WTC11 (cell line): ENCODE data around the gene SLC23A1.

Experiments
- FOXJ3 ChIP-seq: sonication (generic); formaldehyde crosslinking; IDR thresholded peaks from 2 replicates; pipeline ENCODE4 v1.9.0; 2021; ENCODE audit warnings: missing genetic modification reagents, mild to moderate bottlenecking, borderline replicate concordance
- ZBTB21 ChIP-seq: sonication (generic); formaldehyde crosslinking; IDR thresholded peaks from 2 replicates; pipeline ENCODE4 v1.8.1; 2023; ENCODE audit warnings: mild to moderate bottlenecking, missing genetic modification reagents, borderline replicate concordance
- TF ChIP-seq, protein P1 (sequence below): sonication (generic); formaldehyde crosslinking; IDR thresholded peaks from 2 replicates; pipeline ENCODE4 v1.8.1; 2023; ENCODE audit warnings: mild to moderate bottlenecking, missing genetic modification reagents, borderline replicate concordance
- TF ChIP-seq, protein P2 (sequence below): sonication (generic); formaldehyde crosslinking; IDR thresholded peaks from 2 replicates; pipeline ENCODE4 v1.8.0; 2022; ENCODE audit warnings: mild to moderate bottlenecking, missing genetic modification reagents
- TF ChIP-seq, protein P3 (sequence below): sonication (generic); formaldehyde crosslinking; conservative IDR thresholded peaks from 2 replicates; pipeline ENCODE4 v1.8.1; 2023; ENCODE audit warnings: mild to moderate bottlenecking, low read depth, missing genetic modification reagents, moderate library complexity

DNA sequence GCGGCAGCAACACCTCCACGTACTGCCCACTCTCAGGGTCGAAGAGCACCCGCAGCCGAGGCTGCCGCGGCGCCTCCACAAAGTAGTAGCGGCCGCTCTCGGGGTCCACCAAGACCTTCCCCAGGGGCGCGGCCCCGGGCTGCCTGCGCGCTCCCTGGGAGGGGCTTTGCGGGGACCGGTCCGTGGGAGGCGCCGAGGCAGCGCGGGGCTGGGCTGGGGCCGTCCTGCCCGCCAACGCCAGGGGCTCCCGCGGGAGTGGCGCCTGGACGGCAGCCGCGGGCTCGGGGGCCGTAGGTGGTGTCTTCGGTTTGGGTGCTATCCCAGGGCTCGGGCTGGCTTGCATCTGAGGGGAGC, 9.2 kb upstream of the SLC23A1 start:
- TF ChIP-seq FOXJ3 (CRISPR knock-in tag) (no peak), ZBTB21 (CRISPR knock-in tag) (no peak)
- TF ChIP-seq, protein P1, sequence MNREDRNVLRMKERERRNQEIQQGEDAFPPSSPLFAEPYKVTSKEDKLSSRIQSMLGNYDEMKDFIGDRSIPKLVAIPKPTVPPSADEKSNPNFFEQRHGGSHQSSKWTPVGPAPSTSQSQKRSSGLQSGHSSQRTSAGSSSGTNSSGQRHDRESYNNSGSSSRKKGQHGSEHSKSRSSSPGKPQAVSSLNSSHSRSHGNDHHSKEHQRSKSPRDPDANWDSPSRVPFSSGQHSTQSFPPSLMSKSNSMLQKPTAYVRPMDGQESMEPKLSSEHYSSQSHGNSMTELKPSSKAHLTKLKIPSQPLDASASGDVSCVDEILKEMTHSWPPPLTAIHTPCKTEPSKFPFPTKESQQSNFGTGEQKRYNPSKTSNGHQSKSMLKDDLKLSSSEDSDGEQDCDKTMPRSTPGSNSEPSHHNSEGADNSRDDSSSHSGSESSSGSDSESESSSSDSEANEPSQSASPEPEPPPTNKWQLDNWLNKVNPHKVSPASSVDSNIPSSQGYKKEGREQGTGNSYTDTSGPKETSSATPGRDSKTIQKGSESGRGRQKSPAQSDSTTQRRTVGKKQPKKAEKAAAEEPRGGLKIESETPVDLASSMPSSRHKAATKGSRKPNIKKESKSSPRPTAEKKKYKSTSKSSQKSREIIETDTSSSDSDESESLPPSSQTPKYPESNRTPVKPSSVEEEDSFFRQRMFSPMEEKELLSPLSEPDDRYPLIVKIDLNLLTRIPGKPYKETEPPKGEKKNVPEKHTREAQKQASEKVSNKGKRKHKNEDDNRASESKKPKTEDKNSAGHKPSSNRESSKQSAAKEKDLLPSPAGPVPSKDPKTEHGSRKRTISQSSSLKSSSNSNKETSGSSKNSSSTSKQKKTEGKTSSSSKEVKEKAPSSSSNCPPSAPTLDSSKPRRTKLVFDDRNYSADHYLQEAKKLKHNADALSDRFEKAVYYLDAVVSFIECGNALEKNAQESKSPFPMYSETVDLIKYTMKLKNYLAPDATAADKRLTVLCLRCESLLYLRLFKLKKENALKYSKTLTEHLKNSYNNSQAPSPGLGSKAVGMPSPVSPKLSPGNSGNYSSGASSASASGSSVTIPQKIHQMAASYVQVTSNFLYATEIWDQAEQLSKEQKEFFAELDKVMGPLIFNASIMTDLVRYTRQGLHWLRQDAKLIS (CRISPR knock-in tag) = no peak
- TF ChIP-seq, protein P2, sequence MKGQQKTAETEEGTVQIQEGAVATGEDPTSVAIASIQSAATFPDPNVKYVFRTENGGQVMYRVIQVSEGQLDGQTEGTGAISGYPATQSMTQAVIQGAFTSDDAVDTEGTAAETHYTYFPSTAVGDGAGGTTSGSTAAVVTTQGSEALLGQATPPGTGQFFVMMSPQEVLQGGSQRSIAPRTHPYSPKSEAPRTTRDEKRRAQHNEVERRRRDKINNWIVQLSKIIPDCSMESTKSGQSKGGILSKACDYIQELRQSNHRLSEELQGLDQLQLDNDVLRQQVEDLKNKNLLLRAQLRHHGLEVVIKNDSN (CRISPR knock-in tag) = no peak
- TF ChIP-seq, protein P3, sequence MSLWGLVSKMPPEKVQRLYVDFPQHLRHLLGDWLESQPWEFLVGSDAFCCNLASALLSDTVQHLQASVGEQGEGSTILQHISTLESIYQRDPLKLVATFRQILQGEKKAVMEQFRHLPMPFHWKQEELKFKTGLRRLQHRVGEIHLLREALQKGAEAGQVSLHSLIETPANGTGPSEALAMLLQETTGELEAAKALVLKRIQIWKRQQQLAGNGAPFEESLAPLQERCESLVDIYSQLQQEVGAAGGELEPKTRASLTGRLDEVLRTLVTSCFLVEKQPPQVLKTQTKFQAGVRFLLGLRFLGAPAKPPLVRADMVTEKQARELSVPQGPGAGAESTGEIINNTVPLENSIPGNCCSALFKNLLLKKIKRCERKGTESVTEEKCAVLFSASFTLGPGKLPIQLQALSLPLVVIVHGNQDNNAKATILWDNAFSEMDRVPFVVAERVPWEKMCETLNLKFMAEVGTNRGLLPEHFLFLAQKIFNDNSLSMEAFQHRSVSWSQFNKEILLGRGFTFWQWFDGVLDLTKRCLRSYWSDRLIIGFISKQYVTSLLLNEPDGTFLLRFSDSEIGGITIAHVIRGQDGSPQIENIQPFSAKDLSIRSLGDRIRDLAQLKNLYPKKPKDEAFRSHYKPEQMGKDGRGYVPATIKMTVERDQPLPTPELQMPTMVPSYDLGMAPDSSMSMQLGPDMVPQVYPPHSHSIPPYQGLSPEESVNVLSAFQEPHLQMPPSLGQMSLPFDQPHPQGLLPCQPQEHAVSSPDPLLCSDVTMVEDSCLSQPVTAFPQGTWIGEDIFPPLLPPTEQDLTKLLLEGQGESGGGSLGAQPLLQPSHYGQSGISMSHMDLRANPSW (CRISPR knock-in tag) = no peak
